HG03378 (cell line): ENCODE data around the gene PET100.

Source experiments
- ATAC-seq: cut with Tn5 transposase; IDR thresholded peaks from one replicate; pipeline ENCODE4 v1.9.1; 2021; ENCODE audit warnings: mild to moderate bottlenecking, moderate library complexity; ENCODE audit not compliant: unreplicated experiment

Gene PET100

DNA sequence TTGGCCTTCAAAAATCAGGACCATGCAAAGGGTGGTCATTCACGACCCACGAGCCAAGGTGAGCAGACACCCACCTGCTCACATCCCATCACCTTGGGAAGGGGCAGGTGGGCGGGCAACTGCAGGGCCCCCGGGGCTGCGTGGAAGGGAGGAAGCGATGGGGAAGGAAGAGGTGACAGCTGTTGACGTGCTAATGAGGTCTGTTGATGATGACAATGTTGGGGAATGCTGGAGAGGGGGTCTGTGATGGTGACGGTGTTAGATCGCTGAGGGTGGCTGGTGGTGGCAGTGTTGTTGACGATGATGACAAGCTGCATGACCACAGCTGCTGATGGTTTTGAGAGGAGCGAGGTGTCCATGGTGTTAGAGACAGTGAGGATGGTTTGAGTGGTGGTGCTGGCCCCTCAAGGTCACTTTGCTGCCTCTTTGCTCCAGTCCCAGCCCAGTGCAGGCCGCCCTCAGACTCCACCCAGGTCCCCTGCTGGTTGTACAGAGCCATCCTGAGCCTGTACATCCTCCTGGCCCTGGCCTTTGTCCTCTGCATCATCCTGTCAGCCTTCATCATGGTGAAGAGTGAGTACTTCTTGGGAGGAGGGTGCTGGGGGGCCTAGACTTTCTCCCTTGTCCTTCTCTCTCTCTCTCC lies 48.2 kb downstream of the PET100 start:
- ATAC-seq: no peak

GRCh38 chr19:7678971-7679751 lies 49.6 kb downstream of the PET100 start:
- peak; percentile 47 for ATAC-seq

DNA sequence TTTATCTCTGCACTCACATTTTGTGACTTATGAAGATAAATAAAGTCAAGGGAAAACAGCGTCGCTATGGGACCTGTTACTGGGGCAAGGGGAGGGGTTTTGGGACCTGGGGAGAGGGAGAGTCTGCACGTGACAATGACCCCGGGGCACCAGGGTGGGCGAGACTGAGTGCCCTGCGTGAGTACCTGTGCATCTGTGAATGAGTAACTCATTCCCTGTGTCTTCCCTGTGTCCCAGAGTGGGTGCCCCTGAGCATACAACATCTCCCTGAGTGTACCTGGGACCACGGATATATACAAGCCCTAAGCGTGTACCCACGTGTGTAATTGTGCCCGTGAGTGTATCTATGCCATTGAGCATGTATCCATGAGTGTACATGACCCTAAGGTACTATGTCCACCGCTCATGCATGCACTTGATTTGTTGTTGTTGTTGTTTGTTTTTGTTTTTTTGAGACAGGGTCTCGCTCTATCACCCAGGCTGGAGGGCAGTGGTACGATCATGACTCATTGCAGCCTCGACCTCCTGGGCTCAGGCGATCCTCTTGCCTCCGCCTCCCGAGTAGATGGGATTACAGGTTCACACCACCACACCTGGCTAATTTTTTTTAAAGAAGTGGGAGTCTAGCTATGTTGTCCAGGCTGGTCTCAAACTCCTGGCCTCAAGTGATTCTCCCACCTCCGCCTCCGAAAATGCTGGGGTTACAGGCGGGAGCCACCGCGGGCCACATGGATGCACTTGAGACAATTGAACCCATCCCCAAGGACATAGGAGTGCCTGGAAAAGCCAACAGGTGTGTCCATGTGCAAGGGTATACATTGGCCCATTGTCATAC lies 50.4 kb downstream of the PET100 start:
- no peak for ATAC-seq

- no peak for ATAC-seq
Observed at GRCh38 chr19:7680606-7681339, 51.2 kb downstream of the PET100 start, which contains the start of gene TRAPPC5. Gene TRAPPC5 (plus strand): TSS chr19:7680833. CDS start chr19:7682254, 1,421 bp downstream.
